HUES64 (cell line): Measurements from ENCODE around the gene TMEM204.

Experiments used
- H3K27ac ChIP-seq: 2 replicates; pipeline ENCODE4 v1.7.0; 2013; ENCODE audit warnings: low read depth, low read length, inconsistent platforms
- H3K27me3 ChIP-seq: 2 replicates; pipeline ENCODE4 v1.6.1; 2013; ENCODE audit warnings: mild to moderate bottlenecking, low read length; ENCODE audit not compliant: insufficient read depth
- H3K36me3 ChIP-seq: 2 replicates; pipeline ENCODE4 v1.6.1; 2013; ENCODE audit warnings: mild to moderate bottlenecking, low read length; ENCODE audit not compliant: insufficient read depth
- H3K4me1 ChIP-seq: 2 replicates; pipeline ENCODE4 v1.6.1; 2013; ENCODE audit warnings: mild to moderate bottlenecking, low read length, moderate library complexity; ENCODE audit not compliant: insufficient read depth
- H3K4me3 ChIP-seq: 2 replicates; pipeline ENCODE4 v1.5.1; 2013; ENCODE audit warnings: mild to moderate bottlenecking, low read length, moderate library complexity
- H3K9ac ChIP-seq: 2 replicates; pipeline ENCODE4 v1.6.1; 2013; ENCODE audit warnings: mild to moderate bottlenecking, low read depth, low read length
- H3K9me3 ChIP-seq: 2 replicates; pipeline ENCODE4 v1.6.1; 2013; ENCODE audit warnings: low read depth, low read length; ENCODE audit not compliant: insufficient read depth
- WGBS: fragments of 150-250, 120-280 bp; methylation state at CpG from one replicate; pipeline ENCODE4 v1.1.7; 2013; ENCODE audit warnings: missing lambda C conversion rate; 5-methylcytosine and 5-hydroxymethylcytosine counted together

TMEM204 gene

DNA sequence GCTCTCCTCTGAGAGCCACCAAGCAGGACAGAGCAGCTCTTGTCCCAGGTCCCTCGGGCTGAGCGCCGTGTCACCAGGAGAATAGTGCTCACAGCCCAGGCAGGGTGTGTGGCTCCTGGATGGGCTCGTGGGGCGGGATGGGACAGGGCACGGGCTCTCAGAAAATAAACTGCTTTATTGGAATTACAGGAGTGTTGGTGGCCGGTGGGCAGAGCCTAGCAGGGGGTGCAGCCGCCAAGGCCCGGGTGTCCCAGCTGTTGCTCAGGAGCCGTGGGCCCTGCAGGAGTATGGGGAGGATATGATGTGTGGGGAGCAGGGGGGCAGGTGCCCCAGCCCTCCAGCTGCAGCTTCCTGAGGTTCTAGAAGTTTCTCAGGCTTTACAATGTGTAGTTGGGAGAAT, 23.2 kb upstream of the TMEM204 start:
- Histone ChIP-seq H3K36me3 (peaks cover 32% of the 10 kb centered on the region), H3K27ac (no peak overlapping the region), H3K4me1 (no peaks in the 10 kb centered on the region), H3K9me3 (0 out of 2 replicates have a peak, but pooled peaks cover 3% of the 10 kb centered on the region), H3K9ac (no peak overlapping the region), H3K4me3 (no peak overlapping the region), H3K27me3 (no peaks in the 10 kb centered on the region)
- WGBS = 95% methylated on average over 10 of the region's 10 CpGs

DNA sequence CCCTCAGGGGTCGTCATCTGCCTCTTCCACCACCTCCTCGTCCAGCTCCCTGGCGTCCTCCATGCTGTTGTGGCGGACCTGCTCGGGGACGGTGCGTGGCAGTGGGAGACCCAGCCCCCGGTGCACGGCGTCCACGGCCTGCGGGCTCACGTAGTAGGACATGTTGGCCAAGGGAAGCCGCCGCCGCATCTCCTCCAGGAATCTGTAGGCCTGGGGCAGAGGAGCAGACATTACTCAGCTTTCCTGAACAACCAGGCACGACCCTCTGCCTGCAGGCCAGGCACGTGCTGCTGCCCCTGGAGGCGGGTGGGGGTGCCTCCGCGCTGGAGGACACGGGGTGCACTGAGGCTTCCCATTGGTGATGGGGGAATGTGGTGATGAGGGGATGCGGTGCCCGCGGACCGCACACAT, 22.5 kb upstream of the TMEM204 start:
- Histone ChIP-seq H3K9ac (no peak overlapping the region), H3K4me3 (no peak overlapping the region), H3K36me3 (peaks cover 32% of the 10 kb centered on the region), H3K9me3 (0 out of 2 replicates have a peak, but pooled peaks cover 3% of the 10 kb centered on the region), H3K4me1 (no peaks in the 10 kb centered on the region), H3K27me3 (no peaks in the 10 kb centered on the region), H3K27ac (no peak overlapping the region)
- 94% methylated on average over 26 of the region's 26 CpGs for WGBS

DNA sequence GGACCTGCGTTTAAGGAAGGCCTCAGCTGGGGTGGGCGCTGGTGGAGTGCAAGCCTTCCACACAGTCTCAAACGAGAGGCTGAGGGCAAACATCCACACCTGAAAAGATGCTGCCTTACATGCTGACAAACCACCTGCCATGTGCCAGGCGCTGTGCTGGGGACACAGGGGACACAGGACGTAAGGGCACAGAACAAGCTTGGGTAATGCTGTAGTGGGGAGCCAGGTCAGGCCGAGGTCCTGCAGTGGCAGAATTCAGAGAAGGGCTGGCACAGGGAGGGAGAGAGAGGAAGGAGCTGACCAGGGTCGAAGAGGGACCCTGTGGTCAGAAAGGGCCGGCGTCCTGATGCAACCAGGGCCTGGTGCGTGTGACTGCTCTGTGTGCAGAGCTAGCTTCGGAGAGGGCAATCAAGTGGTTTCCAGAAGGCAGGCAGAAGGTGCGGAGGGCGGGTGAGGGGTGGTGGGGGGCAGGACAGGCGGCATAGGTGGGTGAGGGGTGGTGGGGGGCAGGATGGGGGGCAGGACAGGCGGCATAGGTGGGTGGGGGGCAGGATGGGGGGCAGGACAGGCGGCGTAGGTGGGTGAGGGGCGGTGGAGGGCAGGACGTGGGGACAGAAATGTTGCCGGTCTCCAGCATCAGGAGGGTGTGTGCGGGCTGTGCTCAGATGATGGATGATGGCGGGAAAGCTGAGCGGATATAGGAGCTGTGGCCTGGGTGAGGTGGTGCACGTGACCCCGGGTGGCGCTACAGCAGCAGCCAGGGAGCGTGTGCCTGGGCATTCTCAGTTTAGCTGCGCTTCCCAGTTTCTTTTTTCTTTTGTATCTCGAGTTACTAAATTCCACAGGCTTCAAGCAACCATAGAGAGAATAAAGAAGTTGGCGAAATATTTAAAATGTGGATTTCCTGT, 21.6 kb upstream of the TMEM204 start:
- Histone ChIP-seq H3K9me3 (0 out of 2 replicates have a peak, but pooled peaks cover 3% of the 10 kb centered on the region), H3K27me3 (no peaks in the 10 kb centered on the region), H3K9ac (no peak overlapping the region), H3K27ac (no peak overlapping the region), H3K36me3 (peaks cover 23% of the 10 kb centered on the region), H3K4me1 (no peaks in the 10 kb centered on the region), H3K4me3 (no peak overlapping the region)
- 91% methylated on average over 29 of the region's 30 CpGs for WGBS

DNA sequence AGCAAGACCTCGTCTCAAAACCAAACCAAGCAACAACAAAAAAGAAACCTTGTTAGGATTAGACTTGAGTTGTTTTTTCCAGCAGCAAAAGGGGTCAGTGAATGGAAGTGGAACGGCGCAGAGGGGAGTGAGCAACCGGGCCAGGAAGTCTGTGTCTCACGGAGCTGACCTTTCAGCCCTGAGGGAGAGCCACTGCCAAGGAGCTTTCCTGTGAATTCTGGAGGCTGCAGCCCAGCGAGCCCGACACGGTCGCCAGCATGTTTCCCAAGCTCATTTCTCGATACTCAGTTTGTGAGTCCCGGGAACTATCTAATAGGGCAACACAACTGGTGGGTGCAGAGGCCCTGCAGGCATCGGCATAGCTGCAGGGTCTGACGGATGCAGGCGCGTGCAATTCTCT, 20.7 kb upstream of the TMEM204 start:
- Histone ChIP-seq H3K9ac (no peak overlapping the region), H3K27me3 (no peaks in the 10 kb centered on the region), H3K27ac (no peak overlapping the region), H3K9me3 (0 out of 2 replicates have a peak, but pooled peaks cover 3% of the 10 kb centered on the region), H3K36me3 (peaks cover 18% of the 10 kb centered on the region), H3K4me1 (no peaks in the 10 kb centered on the region), H3K4me3 (no peak overlapping the region)
- WGBS = 96% methylated on average over 14 of the region's 15 CpGs

DNA sequence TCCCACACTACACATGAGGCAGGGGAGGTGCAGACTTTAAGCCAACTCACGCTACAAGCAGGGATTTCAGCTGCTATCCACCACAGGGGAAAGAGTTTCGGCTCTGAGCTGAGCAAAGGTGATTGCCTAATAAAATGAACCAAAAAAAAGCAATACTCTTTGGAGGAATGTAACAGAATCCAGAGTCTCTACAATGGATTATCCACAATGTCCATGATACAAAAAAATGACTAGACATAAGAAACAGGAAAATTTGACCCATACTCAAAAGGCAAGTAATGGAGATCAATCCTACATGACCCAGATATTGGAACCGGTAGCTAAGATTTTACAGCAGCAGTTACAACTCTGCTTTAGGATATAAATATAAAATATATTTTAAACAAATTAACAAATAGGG, 19.0 kb upstream of the TMEM204 start:
- Histone ChIP-seq H3K36me3 (peaks cover 14% of the 10 kb centered on the region), H3K9me3 (0 out of 2 replicates have a peak, but pooled peaks cover 3% of the 10 kb centered on the region), H3K4me3 (no peak overlapping the region), H3K27me3 (no peaks in the 10 kb centered on the region), H3K4me1 (no peaks in the 10 kb centered on the region), H3K27ac (no peak overlapping the region), H3K9ac (no peak overlapping the region)
- 95% methylated on average over 2 of the region's 3 CpGs for WGBS

DNA sequence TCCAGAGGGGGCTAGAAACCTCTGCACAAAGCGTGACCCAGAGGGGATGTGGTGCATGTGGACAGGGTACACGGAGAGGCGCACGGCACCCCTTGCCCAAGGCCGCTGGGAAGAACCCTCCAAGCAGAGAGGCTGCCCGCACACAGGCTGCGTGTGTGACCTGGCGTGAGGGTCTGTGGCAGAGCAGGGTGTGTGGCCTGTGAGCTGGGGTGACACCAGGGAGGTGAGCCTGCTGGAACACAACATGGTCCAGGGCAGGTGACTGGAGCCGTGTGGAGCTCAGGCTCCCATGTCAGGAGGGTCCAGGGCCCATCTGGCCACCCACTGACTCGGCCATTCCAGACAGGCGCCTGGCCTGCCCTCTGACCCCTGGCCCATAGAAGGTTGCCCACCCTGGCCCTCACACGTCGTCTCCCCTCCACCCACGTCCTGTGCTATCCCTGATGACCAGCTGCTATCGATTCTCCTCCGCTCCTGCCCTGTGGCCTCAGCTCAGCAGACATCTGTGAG, 14.8 kb upstream of the TMEM204 start:
- Histone ChIP-seq H3K9me3 (0 out of 2 replicates have a peak, but pooled peaks cover 3% of the 10 kb centered on the region), H3K27me3 (no peaks in the 10 kb centered on the region), H3K4me3 (no peak overlapping the region), H3K36me3 (peaks cover 10% of the 10 kb centered on the region), H3K27ac (no peak overlapping the region), H3K9ac (no peak overlapping the region), H3K4me1 (no peaks in the 10 kb centered on the region)
- 91% methylated on average over 16 of the region's 16 CpGs for WGBS

DNA sequence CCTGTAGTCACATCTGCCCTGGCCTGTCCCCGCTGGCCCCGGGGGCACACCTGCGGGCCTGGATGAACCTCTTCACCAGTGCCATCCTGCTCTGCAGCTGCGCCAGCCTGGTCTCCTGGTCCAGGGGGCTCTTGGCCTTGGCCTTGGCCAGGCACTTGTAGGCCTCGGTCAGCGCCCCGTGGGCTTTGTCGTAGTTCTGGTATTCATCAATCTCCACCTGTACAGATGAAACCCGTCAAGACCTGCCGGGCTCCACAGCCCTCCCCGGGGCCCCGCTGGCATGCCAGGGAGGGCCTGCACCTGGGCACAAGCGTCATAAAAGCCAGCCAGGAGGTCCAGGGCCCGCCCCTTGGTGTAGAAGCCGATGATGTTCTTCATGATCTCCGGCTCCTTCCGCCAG, 13.6 kb upstream of the TMEM204 start:
- peaks cover 10% of the 10 kb centered on the region; the same call in 1 of the 2 replicates for H3K36me3 ChIP-seq
- no peak overlapping the region for H3K27ac ChIP-seq
- no peaks in the 10 kb centered on the region for H3K4me1 ChIP-seq
- H3K4me3 ChIP-seq = no peak overlapping the region
- H3K9ac ChIP-seq = no peak overlapping the region
- H3K9me3 ChIP-seq = no peaks in the 10 kb centered on the region
- WGBS = 96% methylated on average over 17 of the region's 17 CpGs
- H3K27me3 ChIP-seq = no peaks in the 10 kb centered on the region

DNA sequence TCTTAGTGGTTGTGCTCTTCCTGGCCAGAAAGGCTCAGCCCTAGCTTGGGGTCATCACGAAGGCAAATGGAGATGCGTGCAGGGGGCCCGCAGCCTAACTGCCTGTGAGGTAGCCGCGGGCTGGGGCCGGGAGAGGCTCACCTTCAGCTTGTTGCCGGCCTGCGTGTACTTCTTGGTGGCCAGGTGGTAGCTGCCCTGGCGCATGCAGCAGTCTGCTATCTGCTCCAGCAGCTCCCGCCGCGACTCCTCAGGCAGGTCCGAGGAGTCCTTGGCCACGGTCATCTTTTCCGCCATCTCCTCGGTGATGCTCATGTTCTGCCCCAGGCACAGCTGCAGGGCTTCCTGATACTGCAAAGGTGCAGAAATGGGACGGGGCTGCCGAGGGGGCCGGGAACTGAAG, 13.0 kb upstream of the TMEM204 start:
- Histone ChIP-seq H3K9me3 (no peaks in the 10 kb centered on the region), H3K27me3 (no peaks in the 10 kb centered on the region), H3K9ac (no peak overlapping the region), H3K4me3 (no peak overlapping the region), H3K4me1 (no peaks in the 10 kb centered on the region), H3K27ac (no peak overlapping the region), H3K36me3 (peaks cover 10% of the 10 kb centered on the region; the same call in 1 of the 2 replicates)
- WGBS = 96% methylated on average over 19 of the region's 19 CpGs

DNA sequence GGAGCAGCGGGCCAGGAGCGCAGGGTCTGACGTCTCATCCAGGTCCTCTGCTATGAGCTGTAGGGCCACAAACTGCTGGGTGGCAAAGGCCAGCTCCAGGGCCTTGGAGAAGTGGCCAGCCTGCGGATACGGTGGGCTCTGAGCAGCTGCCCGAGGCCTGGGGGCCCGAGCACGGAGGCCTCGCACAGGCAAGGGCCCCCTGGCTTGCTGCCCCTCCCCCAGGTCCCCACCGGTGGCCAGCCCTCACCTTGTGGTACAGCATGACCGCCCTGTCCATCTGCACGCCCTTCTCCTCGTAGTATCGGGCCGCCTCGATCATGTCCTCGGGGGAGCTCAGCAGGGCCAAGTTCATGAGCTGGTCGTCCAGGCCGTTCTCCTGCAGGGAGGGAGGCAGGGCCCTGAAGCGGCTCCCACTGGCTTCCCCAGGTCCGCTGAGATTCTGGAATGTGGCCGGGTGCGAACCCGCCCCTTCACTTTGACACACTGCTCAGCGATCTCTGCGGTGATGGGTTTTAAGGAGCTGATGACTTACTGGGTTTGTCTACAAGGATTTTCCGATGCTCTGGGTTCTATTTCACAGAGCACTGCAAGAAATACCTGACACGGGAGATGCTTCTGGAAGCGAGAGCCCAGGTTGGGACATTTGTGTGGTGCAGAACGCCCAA, 9.8 kb upstream of the TMEM204 start:
- Histone ChIP-seq H3K9ac (no peak overlapping the region), H3K4me1 (no peaks in the 10 kb centered on the region), H3K4me3 (no peak overlapping the region), H3K36me3 (peaks cover 10% of the 10 kb centered on the region; the same call in 1 of the 2 replicates), H3K27ac (no peak overlapping the region), H3K9me3 (no peaks in the 10 kb centered on the region), H3K27me3 (no peaks in the 10 kb centered on the region)
- 92% methylated on average over 30 of the region's 30 CpGs for WGBS

DNA sequence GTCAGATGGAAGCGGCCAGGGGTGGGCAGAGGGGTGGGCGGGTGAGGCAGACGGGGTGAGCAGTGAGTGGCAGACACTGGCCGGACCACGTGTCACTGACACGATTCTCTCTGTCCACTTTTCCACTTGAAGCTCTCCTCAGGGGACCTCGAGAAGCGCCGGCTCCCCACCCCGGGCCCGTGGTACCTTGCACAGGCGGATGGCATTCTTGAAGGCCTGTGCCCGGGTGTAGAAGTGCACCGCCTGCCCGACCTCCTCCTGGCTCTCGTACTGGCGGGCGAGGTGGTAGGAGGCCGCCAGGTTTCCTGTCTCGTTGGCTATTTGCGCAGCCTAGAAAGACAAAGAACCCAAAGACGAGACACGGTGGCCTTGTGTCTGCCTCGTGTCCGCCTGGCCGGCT, 9.1 kb upstream of the TMEM204 start:
- WGBS = 93% methylated on average over 26 of the region's 26 CpGs
- Histone ChIP-seq H3K27me3 (no peaks in the 10 kb centered on the region), H3K27ac (no peak overlapping the region), H3K36me3 (peaks cover 10% of the 10 kb centered on the region; the same call in 1 of the 2 replicates), H3K4me1 (no peaks in the 10 kb centered on the region), H3K4me3 (no peak overlapping the region), H3K9ac (no peak overlapping the region), H3K9me3 (no peaks in the 10 kb centered on the region)
